Activated gamma-delta T cell treated with anti-CD3 and anti-CD28 coated beads, Interleukin-2, amount 50 U/mL, for 16 hours (primary cell): Measurements from ENCODE around the gene CHMP1A.
"Not testable (repeated sequence)": the region's sequence is repeated elsewhere in the genome, so short reads cannot be mapped to it uniquely, and the experiment has no call there.

ENCODE experiments used
- DNase-seq: peaks from one replicate; pipeline ENCODE4 v3.0.0-alpha.2; 2020; ENCODE audit warnings: low read depth

CHMP1A gene

GRCh38 chr16:89657442-89658220 is at the start of gene CHMP1A, which contains the start of gene SPATA33:
Gene CHMP1A, minus strand, starts transcription at chr16:89657708. Its CDS starts 120 bp downstream, at chr16:89657588.
Gene SPATA33, plus strand, starts transcription at chr16:89657836. Its CDS starts 76 bp downstream, at chr16:89657912.
- DNase-seq: peak; percentile 87

- no peak for DNase-seq
These were observed 49.2 kb upstream of the CHMP1A start for GRCh38 chr16:89706518-89707260.

- DNase-seq: no peak
These were observed 47.5 kb upstream of the CHMP1A start for GRCh38 chr16:89705006-89705405.

GRCh38 chr16:89704281-89704680 is 46.8 kb upstream of the CHMP1A start:
- DNase-seq: no peak

- DNase-seq: peak; percentile 96
These were observed 44.2 kb upstream of the CHMP1A start, which contains the start of gene SPATA2L for GRCh38 chr16:89701425-89702406. Gene SPATA2L, minus strand, starts transcription at chr16:89701705. Its CDS starts 473 bp downstream, at chr16:89701232.

- no peak for DNase-seq
These were observed 43.3 kb upstream of the CHMP1A start for GRCh38 chr16:89700649-89701424.

GRCh38 chr16:89700100-89700648 is 42.7 kb upstream of the CHMP1A start:
- peak; percentile 91 for DNase-seq

GRCh38 chr16:89699629-89700099 is 42.2 kb upstream of the CHMP1A start:
- not testable (repeated sequence) for DNase-seq

- not testable (repeated sequence) for DNase-seq
These were observed 41.2 kb upstream of the CHMP1A start for GRCh38 chr16:89698717-89699116.

GRCh38 chr16:89697616-89698331 is 40.3 kb upstream of the CHMP1A start:
- DNase-seq: no peak

- no peak for DNase-seq
These were observed 39.7 kb upstream of the CHMP1A start for GRCh38 chr16:89697161-89697615.

- no peak for DNase-seq
These were observed 39.2 kb upstream of the CHMP1A start for GRCh38 chr16:89696670-89697128.

- no peak for DNase-seq
These were observed 38.6 kb upstream of the CHMP1A start for GRCh38 chr16:89695875-89696669.

GRCh38 chr16:89695086-89695874 is 37.8 kb upstream of the CHMP1A start:
- DNase-seq: no peak

GRCh38 chr16:89694784-89695085 is 37.2 kb upstream of the CHMP1A start:
- DNase-seq: not testable (repeated sequence)

GRCh38 chr16:89693931-89694783 is 36.6 kb upstream of the CHMP1A start:
- no peak for DNase-seq

- DNase-seq: no peak
These were observed 35.8 kb upstream of the CHMP1A start for GRCh38 chr16:89693289-89693731.
